D721Med (cell line): Measurements from ENCODE around the gene TBCC.
"Not testable (repeated sequence)": the region's sequence is repeated elsewhere in the genome, so short reads cannot be mapped to it uniquely, and the experiment has no call there.

Source experiments
- DNase-seq: peaks from one replicate; pipeline ENCODE4 v3.0.0; 2011; ENCODE audit warnings: low spot score; ENCODE audit not compliant: insufficient read length
- FAIRE-seq: peaks from 2 replicates; lab custom pipeline; 2011; peaks lifted over from hg19 to GRCh38; lab: Jason Lieb, UNC
- TF ChIP-seq, protein P1 (sequence below): IDR thresholded peaks from 2 replicates; pipeline ENCODE4 v1.5.1; 2012; ENCODE audit warnings: mild to moderate bottlenecking, control low read depth; ENCODE audit not compliant: insufficient read depth; ENCODE audit errors: missing control alignments

Gene TBCC

DNA sequence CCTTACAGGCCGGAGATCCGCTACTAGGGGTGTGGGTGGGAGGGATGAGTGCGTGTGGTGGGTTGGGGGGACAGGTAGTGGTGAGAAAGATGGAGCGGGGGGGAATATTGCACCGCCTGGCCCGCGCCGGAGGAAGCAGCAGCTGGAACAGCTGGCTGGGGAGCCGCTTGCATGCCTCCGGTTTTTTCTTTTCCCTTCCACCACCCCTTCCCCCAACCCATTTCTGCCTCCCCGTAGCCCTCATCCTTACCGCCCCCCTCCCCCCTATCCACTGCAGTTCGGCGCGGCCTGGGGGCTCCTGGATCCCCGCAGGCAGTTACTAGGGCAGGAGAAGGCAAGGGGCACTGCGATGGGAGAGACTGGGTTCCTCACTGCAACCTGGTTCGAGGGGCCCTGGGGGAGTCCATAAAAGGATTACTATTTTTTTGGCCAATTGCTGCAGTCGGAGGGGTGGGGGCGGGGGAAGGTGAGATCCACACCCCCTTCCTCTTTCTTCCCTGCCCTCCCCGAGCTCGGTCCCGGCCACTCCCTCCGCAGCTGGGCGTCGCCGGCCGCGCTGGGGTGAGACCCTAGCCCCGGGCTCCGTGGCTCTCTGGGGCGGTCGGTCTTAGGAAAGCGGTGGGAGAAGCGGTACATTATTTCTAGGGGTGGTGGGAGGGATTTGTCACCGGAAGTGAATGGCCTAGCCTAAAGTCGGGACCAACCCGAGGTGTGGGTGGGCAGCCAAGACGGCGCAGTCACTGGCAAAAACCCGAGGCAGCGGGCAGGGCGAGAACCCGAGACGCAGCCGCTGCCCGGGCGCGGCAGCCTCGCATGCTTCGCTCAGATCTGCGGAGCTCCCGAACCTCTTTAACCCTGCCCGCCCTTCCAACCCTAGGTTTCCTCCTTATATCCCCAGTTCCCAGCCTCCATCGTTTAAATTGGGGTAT is 824 bp upstream of the TBCC start:
- DNase-seq (peak; percentile 78), FAIRE-seq (no peak)
- TF ChIP-seq, protein P1, sequence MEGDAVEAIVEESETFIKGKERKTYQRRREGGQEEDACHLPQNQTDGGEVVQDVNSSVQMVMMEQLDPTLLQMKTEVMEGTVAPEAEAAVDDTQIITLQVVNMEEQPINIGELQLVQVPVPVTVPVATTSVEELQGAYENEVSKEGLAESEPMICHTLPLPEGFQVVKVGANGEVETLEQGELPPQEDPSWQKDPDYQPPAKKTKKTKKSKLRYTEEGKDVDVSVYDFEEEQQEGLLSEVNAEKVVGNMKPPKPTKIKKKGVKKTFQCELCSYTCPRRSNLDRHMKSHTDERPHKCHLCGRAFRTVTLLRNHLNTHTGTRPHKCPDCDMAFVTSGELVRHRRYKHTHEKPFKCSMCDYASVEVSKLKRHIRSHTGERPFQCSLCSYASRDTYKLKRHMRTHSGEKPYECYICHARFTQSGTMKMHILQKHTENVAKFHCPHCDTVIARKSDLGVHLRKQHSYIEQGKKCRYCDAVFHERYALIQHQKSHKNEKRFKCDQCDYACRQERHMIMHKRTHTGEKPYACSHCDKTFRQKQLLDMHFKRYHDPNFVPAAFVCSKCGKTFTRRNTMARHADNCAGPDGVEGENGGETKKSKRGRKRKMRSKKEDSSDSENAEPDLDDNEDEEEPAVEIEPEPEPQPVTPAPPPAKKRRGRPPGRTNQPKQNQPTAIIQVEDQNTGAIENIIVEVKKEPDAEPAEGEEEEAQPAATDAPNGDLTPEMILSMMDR = no peak

DNA sequence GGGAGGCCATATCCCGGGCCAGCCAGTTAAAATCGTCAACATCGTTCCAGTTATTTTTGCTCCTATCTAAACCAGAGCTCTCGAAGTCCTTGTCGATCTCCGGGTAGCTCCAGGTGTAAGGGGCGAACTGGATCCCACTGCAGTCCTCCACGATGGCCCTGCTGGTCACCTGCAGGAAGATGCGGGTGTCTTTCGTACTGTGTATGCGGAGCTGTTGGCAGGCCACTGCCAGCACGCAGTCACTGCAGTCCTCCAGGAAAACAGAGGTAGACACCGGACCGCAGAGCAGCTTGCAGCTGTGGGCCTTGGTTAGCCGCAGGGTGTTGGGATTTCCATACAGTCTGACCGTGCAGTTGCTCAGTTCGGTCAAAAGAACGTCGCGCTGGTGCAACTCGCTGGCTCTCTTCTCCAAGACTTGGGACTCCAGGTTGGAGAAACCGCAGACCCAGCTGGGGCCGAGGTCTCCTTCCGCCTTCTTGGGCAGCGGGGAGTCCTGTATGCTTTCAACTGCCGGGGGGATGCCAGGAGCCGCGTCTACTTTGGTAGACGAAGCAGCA is 742 bp downstream of the TBCC start:
- FAIRE-seq (no peak), DNase-seq (no peak)
- TF ChIP-seq, protein P1 = no peak

DNA sequence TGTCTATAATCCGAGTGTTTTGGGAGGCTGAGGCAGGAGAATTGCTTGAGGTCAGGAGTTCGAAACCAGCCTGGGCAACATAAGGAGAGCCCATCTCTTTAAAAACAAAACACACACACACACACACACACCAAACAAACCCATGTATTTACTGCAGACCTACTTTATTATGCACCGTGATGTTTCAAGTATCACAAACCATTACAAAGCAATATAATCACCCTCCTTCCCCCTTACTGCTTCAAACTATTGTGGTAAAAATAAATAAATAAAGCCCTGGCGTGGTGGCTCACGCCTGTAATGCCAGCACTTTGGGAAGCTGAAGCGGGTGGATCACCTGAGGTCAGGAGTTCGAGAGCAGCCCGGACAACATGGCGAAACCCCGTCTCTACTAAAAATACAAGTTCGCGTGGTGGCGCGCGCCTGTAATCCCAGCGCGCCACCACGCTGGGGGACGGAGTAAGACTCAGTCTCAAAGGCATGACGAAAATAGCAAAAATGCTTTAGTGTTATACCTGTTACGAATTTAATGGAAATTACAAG is 1.5 kb downstream of the TBCC start:
- no peak for DNase-seq
- no peak for FAIRE-seq
- TF ChIP-seq, protein P1 = peak; percentile 25

DNA sequence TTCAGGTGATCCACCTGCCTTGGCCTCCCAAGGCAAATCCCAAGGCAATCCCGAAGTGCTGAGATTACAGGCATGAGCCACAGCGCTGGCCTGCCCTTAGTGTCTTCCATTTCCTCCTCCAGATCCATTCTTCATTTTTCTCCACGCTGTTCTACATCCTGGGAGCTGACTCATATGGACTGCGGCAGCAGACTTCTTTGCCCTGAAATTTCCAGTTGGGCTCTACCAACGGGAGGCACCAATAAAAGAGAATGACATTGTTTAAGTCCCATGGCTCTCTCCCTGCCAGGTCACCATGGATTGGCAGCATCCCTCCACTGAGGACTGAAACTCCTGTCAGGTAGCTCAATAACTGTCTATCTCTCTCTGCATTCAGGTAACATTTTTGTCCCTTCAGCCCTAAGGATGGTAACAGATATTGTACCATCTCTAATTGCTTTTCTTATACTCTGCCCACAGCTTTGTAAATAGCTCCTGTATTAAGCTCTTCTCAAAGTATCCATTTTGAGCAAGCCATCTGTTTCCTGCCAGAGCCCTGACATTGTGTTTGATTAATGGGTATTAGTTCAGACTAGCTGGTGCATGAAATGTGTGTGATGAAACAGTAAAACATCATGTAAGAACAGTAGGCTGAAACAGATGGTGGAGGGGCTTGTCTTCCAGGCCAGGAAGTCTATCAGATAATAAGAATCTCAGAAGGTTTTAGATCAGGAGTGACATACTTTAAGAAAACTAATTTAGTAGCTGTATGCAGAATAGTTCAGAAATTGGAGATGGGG is 3.6 kb downstream of the TBCC start:
- TF ChIP-seq, protein P1 = no peak
- DNase-seq (peak; percentile 66), FAIRE-seq (peak; percentile 92)

DNA sequence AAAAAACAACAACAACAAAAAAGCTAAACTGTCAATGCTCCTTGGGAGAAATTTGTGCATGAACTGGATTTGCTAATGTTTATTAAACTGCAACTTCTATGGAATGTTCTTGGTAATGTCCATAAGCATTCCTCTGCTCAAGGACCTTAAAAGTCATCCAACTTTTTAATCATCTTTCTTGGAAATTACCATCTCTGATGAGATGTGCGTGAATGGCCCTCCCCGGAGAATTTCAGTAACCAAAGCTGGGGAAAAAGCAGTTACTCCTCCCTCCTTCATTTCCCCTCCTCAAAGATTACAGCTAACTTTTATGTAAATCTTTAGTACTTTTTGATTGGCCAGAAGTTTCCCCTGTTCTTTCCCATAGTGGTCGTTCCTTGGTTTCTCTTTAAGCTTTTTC is 5.2 kb downstream of the TBCC start:
- TF ChIP-seq, protein P1 = no peak
- no peak for FAIRE-seq
- no peak for DNase-seq

DNA sequence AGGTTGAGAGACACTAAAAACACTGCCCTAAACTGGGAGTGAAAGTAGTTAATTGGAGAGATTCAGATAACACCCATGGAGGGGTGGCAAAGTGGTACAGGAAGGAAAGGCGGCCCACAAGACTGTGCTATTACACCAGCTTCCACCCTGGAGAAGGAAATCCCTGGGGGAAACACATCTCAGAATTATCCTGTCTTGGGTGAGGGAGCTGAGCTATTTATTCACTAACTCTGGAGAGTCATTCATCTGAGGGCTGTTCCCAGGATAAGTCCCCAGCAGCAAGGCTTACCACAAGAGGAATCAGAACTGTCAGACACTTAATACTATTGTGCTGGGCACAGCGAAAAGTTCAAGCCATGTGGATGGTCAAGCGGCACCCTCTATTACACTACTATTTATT is 9.9 kb downstream of the TBCC start:
- DNase-seq = no peak
- no peak for FAIRE-seq
- TF ChIP-seq, protein P1 = peak; percentile 6

DNA sequence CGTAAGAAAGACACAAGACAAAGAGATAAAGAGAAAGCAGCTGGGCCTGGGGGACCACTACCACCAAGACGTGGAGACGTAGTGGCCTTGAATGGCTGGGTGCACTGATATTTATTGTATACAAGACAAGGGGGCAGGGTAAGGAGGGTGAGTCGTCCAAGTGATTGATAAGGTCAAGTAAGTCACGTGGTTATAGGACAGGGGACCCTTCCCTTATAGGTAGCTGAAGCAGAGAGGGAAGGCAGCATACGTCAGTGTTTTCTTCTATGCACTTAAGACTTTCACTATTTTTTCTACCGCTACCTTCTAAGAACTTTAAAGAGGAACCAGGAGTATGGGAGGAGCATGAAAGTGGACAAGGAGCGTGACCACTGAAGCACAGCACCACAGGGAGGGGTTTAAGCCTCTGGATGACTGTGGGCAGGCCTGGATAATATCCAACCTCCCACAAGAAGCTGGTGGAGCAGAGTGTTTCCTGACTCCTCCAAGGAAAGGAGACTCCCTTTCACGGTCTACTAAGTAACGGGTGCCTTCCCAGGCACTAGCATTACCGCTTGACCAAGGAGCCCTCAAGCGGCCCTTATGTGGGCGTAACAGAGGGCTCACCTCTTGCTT is 11.9 kb downstream of the TBCC start:
- not testable (repeated sequence) for DNase-seq, FAIRE-seq
